ENCODE results near the gene EN1.

The EN1 gene

GRCh38 chr2:118855451-118856279 lies 8.2 kb upstream of the EN1 start:
- DNase-seq: peak; percentile 95

- no peak for DNase-seq
Measured at GRCh38 chr2:118854507-118855345, 7.3 kb upstream of the EN1 start.

- no peak for DNase-seq
Measured at GRCh38 chr2:118853651-118854291, 6.3 kb upstream of the EN1 start.

GRCh38 chr2:118853129-118853640 lies 5.7 kb upstream of the EN1 start:
- no peak for DNase-seq

GRCh38 chr2:118852605-118853128 lies 5.2 kb upstream of the EN1 start:
- peak; percentile 58 for DNase-seq

GRCh38 chr2:118851650-118852049 lies 4.2 kb upstream of the EN1 start:
- DNase-seq: peak; percentile 44

GRCh38 chr2:118850901-118851415 lies 3.5 kb upstream of the EN1 start:
- peak; percentile 29 for DNase-seq

- DNase-seq: no peak
Measured at GRCh38 chr2:118850168-118850900, 2.9 kb upstream of the EN1 start.

- peak; percentile 46 for DNase-seq
Measured at GRCh38 chr2:118849226-118850167, 2.0 kb upstream of the EN1 start.

GRCh38 chr2:118848381-118849225 lies 1.2 kb upstream of the EN1 start:
- DNase-seq: peak; percentile 52

- DNase-seq: peak; percentile 81
Measured at GRCh38 chr2:118847762-118848172, 319 bp upstream of the EN1 start.

- DNase-seq: no peak
Measured at GRCh38 chr2:118846442-118846952, 951 bp downstream of the EN1 start.

GRCh38 chr2:118845522-118846441 lies 1.7 kb downstream of the EN1 start:
- DNase-seq: no peak

- DNase-seq: peak; percentile 77
Measured at GRCh38 chr2:118845005-118845521, 2.4 kb downstream of the EN1 start.

GRCh38 chr2:118844261-118845004 lies 3.0 kb downstream of the EN1 start:
- peak; percentile 52 for DNase-seq

- DNase-seq: peak; percentile 19
Measured at GRCh38 chr2:118843483-118844132, 3.8 kb downstream of the EN1 start.
